Ectodermal cell (in vitro differentiated cells): ENCODE measurements around the gene NEB.
"Not testable (repeated sequence)": the region's sequence is repeated elsewhere in the genome, so short reads cannot be mapped to it uniquely, and the experiment has no call there.

Experiments
- H3K27ac ChIP-seq: 2 replicates; pipeline ENCODE4 v1.7.0; 2013; ENCODE audit warnings: mild to moderate bottlenecking, low read depth, low read length; ENCODE audit not compliant: insufficient read depth, poor library complexity, severe bottlenecking
- H3K27me3 ChIP-seq: 2 replicates; pipeline ENCODE4 v1.7.0; 2013; ENCODE audit warnings: mild to moderate bottlenecking, low read length; ENCODE audit not compliant: insufficient read depth, control insufficient read depth, poor library complexity, severe bottlenecking
- H3K36me3 ChIP-seq: one replicate; pipeline ENCODE4 v1.7.0; 2013; ENCODE audit warnings: low read length; ENCODE audit not compliant: control insufficient read depth, insufficient read depth
- H3K4me1 ChIP-seq: one replicate; pipeline ENCODE4 v1.7.0; 2013; ENCODE audit warnings: low read length; ENCODE audit not compliant: control insufficient read depth, insufficient read depth
- H3K4me3 ChIP-seq: 2 replicates; pipeline ENCODE4 v1.7.0; 2013; ENCODE audit warnings: low read depth, low read length, control low read depth; ENCODE audit not compliant: insufficient read depth
- H3K9me3 ChIP-seq: 2 replicates; pipeline ENCODE4 v1.7.0; 2013; ENCODE audit warnings: mild to moderate bottlenecking, low read length, moderate library complexity; ENCODE audit not compliant: control insufficient read depth
- WGBS, 2 experiments: methylation state at CpG; one replicate each; pipeline ENCODE4 v1.1.7; 2013; ENCODE audit warnings: missing lambda C conversion rate in 2 of 2; 5-methylcytosine and 5-hydroxymethylcytosine counted together

The NEB gene

DNA sequence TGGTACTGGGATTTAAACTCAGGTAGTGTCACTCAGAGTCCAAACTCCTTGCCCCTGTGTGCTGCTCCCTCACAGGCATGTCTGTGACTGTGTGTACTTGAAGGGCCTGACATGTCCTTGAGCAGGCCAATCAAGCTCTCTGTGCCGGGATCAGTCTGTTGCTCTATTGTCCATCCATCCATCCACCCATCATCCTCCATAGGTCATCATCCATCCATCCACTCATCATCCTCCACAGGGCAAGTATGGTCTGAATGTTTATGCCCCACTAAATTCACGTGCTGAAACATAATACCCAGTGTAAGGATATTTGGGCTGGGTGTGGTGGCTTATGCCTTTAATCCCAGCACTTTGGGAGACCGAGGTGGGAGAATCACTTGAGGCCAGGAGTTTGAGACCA lies 24.5 kb upstream of the NEB start:
- no peak overlapping the region for H3K27ac ChIP-seq
- peaks cover 6% of the 10 kb centered on the region for H3K4me1 ChIP-seq
- no peaks in the 10 kb centered on the region for H3K36me3 ChIP-seq
- H3K27me3 ChIP-seq: no peaks in the 10 kb centered on the region
- no peaks in the 10 kb centered on the region for H3K9me3 ChIP-seq
- no peak overlapping the region for H3K4me3 ChIP-seq
- WGBS, 2 experiments: 87 to 93% methylated on average over 3 of the region's 3 CpGs

DNA sequence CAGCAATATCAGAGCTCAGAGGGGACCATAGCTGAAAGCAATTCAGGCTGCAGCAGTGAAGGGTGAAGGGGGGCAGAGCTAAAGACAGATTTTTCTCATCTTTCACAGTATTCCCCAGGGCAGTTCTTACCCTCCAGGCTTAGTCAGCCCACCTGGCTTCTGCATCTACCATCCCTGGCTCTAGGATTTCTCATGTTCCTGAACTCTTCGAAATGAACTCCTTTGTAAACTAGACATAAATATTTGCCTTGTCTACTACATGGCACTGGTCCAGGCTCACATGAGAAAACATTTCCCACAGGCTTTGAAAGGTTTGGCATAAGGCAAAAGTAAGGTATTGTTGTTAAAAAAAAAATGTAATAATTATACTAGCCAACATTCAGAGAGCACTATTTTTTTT lies 23.6 kb upstream of the NEB start:
- no peaks in the 10 kb centered on the region for H3K9me3 ChIP-seq
- no peaks in the 10 kb centered on the region for H3K36me3 ChIP-seq
- H3K4me3 ChIP-seq: no peak overlapping the region
- H3K27me3 ChIP-seq: no peaks in the 10 kb centered on the region
- H3K4me1 ChIP-seq: peaks cover 6% of the 10 kb centered on the region
- no peak overlapping the region for H3K27ac ChIP-seq
- 92 to 93% methylated on average over 1 of the region's 1 CpG for WGBS, 2 experiments

- Histone ChIP-seq H3K27me3 (no peaks in the 10 kb centered on the region), H3K36me3 (no peaks in the 10 kb centered on the region), H3K9me3 (no peaks in the 10 kb centered on the region), H3K4me3 (no peak overlapping the region), H3K27ac (no peak overlapping the region), H3K4me1 (peaks cover 6% of the 10 kb centered on the region)
- 94 to 97% methylated on average over 2 of the region's 2 CpGs for WGBS, 2 experiments
These were observed 22.5 kb upstream of the NEB start for GRCh38 chr2:151756820-151757219.

DNA sequence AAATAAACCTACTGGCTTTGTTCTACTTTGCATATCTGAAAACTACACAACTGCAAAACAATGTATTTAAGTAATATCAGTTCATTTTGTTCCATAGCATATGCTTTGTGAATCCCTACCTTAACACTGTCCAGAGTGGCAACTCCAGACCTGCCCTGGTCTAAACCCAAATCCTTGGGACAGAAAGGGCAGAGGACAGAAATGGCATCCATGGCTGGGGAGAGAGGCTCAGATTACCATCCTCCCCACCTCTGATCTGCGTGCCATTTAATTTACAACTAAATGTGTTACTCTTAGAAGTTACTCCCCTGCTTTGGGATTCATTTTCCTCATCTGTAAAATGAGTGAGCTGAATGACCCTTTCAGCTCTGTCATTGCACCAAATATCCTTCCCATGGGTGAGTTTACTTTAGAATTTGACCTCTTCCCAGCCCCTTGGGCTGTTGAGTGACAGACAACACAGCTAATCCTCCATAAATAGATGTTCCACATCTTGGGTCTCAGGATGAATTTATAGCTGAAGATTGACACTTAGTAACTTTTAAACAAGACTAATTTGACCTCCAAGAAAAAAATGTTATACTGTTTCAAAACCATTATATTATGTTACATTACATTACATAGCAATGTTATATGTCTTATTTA lies 20.1 kb upstream of the NEB start:
- Histone ChIP-seq H3K36me3 (no peaks in the 10 kb centered on the region), H3K4me1 (no peaks in the 10 kb centered on the region), H3K27ac (no peak overlapping the region), H3K4me3 (no peak overlapping the region), H3K27me3 (no peaks in the 10 kb centered on the region), H3K9me3 (no peaks in the 10 kb centered on the region)
- WGBS, 2 experiments: 50 to 95% methylated on average over 1 of the region's 1 CpG

- no peaks in the 10 kb centered on the region for H3K36me3 ChIP-seq
These were observed 19.3 kb upstream of the NEB start for GRCh38 chr2:151753540-151753939.

DNA sequence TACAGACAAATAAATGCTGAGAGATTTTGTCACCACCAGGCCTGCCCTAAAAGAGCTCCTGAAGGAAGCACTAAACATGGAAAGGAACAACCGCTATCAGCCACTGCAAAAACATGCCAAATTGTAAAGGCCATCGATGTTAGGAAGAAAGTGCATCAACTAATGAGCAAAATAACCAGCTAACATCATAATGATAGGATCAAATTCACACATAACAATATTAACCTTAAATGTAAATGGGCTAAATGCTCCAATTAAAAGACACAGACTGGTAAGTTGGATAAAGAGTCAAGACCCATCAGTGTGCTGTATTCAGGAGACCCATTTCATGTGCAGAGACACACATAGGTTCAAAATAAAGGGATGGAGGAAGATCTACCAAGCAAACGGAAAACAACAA lies 11.0 kb upstream of the NEB start:
- not testable (repeated sequence) for H3K36me3 ChIP-seq, H3K4me3 ChIP-seq, H3K4me1 ChIP-seq, H3K27me3 ChIP-seq, H3K9me3 ChIP-seq, H3K27ac ChIP-seq
- whole genome bisulfite sequencing, 2 experiments: 84 to 93% methylated on average over 2 to 3 of the region's 3 CpGs

More at GRCh38 chr2:151753540-151753939, 19.3 kb upstream of the NEB start:
- H3K4me1 ChIP-seq: no peaks in the 10 kb centered on the region
- no peak overlapping the region for H3K4me3 ChIP-seq
- H3K9me3 ChIP-seq: no peaks in the 10 kb centered on the region
- no peak overlapping the region for H3K27ac ChIP-seq
- no peaks in the 10 kb centered on the region for H3K27me3 ChIP-seq

DNA sequence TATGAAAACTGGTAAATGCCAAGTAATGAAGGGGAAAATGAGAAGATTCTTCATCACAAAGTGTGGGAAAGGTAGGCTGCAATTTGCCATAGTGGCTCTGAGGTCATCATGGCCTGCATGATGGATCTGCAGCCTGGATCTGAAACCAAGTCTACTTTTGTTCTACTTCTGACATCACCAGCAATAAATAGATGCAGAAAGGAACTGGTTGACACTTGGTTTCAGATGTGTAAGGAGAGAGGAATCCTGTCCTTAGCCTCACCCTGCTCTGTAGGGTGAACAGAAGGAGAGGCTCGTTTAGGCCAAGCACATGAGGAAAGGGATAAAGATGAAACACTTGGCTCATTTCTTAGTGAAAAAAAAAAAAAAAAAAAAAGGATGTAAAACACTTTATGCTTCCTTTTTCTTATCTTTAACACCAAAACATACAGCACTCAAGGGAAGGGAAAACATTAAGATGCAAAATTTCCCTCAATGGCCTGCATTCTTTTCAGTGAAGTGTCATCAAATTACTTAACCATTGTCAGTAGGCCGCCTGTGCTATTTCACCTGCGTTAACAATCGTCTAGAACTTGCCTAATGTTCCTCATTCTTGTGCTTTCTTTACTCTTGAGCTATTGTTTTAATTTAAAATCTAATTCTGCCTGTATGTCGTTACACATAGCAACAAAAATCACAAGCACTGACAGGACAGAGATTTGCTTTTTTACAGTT lies 3.9 kb downstream of the NEB start:
- H3K4me3 ChIP-seq: no peak overlapping the region
- H3K27me3 ChIP-seq: no peaks in the 10 kb centered on the region
- no peaks in the 10 kb centered on the region for H3K9me3 ChIP-seq
- H3K27ac ChIP-seq: no peak overlapping the region
- no peaks in the 10 kb centered on the region for H3K4me1 ChIP-seq
- WGBS, 2 experiments: 38 to 41% methylated on average over 5 of the region's 5 CpGs
- H3K36me3 ChIP-seq: no peaks in the 10 kb centered on the region

- Histone ChIP-seq H3K9me3 (no peaks in the 10 kb centered on the region), H3K36me3 (no peaks in the 10 kb centered on the region), H3K27ac (no peak overlapping the region), H3K4me1 (no peaks in the 10 kb centered on the region), H3K27me3 (no peaks in the 10 kb centered on the region), H3K4me3 (no peak overlapping the region)
- WGBS, 2 experiments: no CpG with 5 or more reads among the region's 1 CpG
These were observed 4.4 kb downstream of the NEB start for GRCh38 chr2:151729837-151730236.

- no peaks in the 10 kb centered on the region for H3K27me3 ChIP-seq
- no peak overlapping the region for H3K27ac ChIP-seq
- H3K36me3 ChIP-seq: no peaks in the 10 kb centered on the region
- no peaks in the 10 kb centered on the region for H3K4me1 ChIP-seq
- H3K4me3 ChIP-seq: no peak overlapping the region
- WGBS, 2 experiments: 92 to 98% methylated on average over 3 of the region's 3 CpGs
- no peaks in the 10 kb centered on the region for H3K9me3 ChIP-seq
These were observed 4.9 kb downstream of the NEB start for GRCh38 chr2:151729415-151729811.

DNA sequence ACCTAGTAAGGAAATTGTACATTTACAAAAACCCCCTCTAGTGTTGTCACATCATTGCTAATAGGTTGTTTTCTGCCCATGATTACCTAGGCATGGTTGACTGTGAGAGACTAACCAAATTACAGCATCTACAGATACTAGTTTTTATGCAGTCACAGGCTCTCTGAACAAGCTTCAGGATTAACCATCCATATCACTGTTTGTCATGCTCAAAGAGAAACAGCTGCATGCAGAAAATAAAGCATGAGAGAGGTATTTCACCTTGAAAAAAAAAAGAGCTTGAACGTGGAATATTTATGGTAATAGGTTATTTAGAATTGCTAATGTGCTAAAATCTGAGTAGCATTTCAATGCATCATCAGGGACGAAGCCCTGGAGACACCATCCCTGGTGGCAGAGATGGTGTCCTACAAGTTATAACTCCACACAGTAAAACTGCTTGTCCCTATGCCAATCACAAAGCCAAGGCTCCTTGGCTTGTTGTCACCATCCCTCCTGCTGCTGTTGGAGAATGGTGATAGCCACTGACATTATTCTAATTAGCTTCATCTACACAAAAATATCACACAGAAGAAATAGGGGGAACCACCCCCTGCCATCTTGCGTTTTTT lies 5.4 kb downstream of the NEB start:
- Histone ChIP-seq H3K4me3 (no peak overlapping the region), H3K9me3 (no peaks in the 10 kb centered on the region), H3K27me3 (no peaks in the 10 kb centered on the region), H3K36me3 (no peaks in the 10 kb centered on the region), H3K27ac (no peak overlapping the region), H3K4me1 (no peaks in the 10 kb centered on the region)
- WGBS, 2 experiments: 64 to 71% methylated on average over 3 of the region's 3 CpGs
